PC-3 (cell line): ENCODE data around the gene PRPF39.

Source experiments
- CTCF ChIP-seq: fragments of 300-600 bp; sonication (generic); conservative IDR thresholded peaks from 2 replicates; pipeline ENCODE4 v1.5.1; 2017; ENCODE audit warnings: antibody characterized with exemption, low read depth, mild to moderate bottlenecking, low read length
- EZH2 ChIP-seq: fragments of 300-600 bp; sonication (generic); IDR thresholded peaks from one replicate; pipeline ENCODE4 v1.6.1; 2017; ENCODE audit warnings: antibody characterized with exemption, mild to moderate bottlenecking, low read length; ENCODE audit not compliant: unreplicated experiment
- EZH2phosphoT487 ChIP-seq: fragments of 300-600 bp; sonication (generic); IDR thresholded peaks from 2 replicates; pipeline ENCODE4 v1.6.1; 2018; ENCODE audit warnings: mild to moderate bottlenecking, antibody characterized with exemption, low read length, borderline replicate concordance

DNA sequence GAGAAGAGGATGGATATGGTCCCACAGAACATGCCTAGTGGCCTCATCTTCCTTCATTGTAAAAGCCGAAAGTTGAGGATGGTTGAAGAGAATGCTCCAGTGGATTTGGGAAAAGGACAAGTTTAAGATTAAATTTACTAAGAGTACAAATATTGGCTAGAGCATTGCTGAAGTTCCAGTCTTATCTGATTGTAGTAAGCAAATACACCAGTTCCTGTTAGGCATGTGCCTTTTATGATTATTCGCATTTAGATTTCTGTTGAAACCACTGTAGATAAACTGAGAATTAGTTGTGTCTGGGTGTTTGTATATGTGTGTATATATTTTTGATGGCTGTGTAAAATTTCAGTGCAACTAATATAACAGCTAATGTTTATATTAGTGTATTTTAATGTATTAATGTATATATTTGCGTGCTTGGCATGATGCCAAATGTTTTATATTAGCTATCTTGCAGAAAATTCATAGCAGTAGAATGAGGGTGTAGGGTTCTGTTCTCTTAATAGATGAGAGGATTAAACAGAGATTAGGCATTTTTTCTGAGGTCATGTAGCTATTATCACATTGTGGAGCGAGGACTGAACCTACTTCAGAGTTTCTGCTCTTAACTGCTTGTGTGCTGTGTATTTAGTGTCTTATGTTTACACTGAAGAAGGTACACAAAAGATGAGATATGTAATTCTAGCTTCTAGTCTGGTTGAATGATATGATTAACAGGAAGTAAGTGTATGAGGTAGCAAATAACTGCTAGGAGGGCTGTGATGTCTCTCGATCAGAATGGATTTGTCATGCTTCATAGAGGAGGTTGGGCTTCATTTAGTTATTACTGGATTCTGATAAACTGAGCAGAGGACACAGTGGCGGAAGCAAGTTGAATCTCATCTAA, 29.2 kb downstream of the PRPF39 start:
- TF ChIP-seq CTCF (no peak), EZH2phosphoT487 (no peak), EZH2 (no peak)
